Measurements from ENCODE around the gene CCSER1.

GRCh38 chr4:90546114-90546513 lies 418.9 kb downstream of the CCSER1 start:
- TF ChIP-seq, protein P1, sequence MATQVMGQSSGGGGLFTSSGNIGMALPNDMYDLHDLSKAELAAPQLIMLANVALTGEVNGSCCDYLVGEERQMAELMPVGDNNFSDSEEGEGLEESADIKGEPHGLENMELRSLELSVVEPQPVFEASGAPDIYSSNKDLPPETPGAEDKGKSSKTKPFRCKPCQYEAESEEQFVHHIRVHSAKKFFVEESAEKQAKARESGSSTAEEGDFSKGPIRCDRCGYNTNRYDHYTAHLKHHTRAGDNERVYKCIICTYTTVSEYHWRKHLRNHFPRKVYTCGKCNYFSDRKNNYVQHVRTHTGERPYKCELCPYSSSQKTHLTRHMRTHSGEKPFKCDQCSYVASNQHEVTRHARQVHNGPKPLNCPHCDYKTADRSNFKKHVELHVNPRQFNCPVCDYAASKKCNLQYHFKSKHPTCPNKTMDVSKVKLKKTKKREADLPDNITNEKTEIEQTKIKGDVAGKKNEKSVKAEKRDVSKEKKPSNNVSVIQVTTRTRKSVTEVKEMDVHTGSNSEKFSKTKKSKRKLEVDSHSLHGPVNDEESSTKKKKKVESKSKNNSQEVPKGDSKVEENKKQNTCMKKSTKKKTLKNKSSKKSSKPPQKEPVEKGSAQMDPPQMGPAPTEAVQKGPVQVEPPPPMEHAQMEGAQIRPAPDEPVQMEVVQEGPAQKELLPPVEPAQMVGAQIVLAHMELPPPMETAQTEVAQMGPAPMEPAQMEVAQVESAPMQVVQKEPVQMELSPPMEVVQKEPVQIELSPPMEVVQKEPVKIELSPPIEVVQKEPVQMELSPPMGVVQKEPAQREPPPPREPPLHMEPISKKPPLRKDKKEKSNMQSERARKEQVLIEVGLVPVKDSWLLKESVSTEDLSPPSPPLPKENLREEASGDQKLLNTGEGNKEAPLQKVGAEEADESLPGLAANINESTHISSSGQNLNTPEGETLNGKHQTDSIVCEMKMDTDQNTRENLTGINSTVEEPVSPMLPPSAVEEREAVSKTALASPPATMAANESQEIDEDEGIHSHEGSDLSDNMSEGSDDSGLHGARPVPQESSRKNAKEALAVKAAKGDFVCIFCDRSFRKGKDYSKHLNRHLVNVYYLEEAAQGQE (IDR thresholded peaks at IDR 0.05), result no peak
- TF ChIP-seq, protein P2, sequence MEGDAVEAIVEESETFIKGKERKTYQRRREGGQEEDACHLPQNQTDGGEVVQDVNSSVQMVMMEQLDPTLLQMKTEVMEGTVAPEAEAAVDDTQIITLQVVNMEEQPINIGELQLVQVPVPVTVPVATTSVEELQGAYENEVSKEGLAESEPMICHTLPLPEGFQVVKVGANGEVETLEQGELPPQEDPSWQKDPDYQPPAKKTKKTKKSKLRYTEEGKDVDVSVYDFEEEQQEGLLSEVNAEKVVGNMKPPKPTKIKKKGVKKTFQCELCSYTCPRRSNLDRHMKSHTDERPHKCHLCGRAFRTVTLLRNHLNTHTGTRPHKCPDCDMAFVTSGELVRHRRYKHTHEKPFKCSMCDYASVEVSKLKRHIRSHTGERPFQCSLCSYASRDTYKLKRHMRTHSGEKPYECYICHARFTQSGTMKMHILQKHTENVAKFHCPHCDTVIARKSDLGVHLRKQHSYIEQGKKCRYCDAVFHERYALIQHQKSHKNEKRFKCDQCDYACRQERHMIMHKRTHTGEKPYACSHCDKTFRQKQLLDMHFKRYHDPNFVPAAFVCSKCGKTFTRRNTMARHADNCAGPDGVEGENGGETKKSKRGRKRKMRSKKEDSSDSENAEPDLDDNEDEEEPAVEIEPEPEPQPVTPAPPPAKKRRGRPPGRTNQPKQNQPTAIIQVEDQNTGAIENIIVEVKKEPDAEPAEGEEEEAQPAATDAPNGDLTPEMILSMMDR (IDR thresholded peaks at IDR 0.05; ENCODE audit: low read depth, low read length, missing input control), result no peak
- TF ChIP-seq RAD21 (IDR thresholded peaks at IDR 0.05) (no peak), JUND (IDR thresholded peaks at IDR 0.05) (no peak), MAX (IDR thresholded peaks at IDR 0.05) (no peak), TAF1 (conservative IDR thresholded peaks at IDR 0.05) (no peak), YY1 (IDR thresholded peaks at IDR 0.05) (no peak), GABPA (IDR thresholded peaks at IDR 0.05 in 1 of 2, conservative IDR thresholded peaks at IDR 0.05 in 1 of 2) (no peak), EGR1 (IDR thresholded peaks at IDR 0.05; ENCODE audit: low read depth in 2 of 2) (no peak), ATF3 (IDR thresholded peaks at IDR 0.05) (no peak)

Measured in liver (tissue), 3 donors.